OCI-LY7 (cell line): ENCODE data around the gene SMAD5. TPM values are rescaled to one million over a fixed set of nuclear protein-coding genes. Genes with fewer than 3 reads are reported as not detected.

Source experiments
- Bru-seq: library from RNA; stranded (reverse); fragments of 400-500 nt; gene quantifications from one replicate; lab custom pipeline; 2021; lab: Mats Ljungman, UMichigan
- BruChase-seq, 2 experiments: library from RNA; stranded (reverse); fragments of 400-500 nt; gene quantifications; one replicate each; lab custom pipeline; 2021; lab: Mats Ljungman, UMichigan
- BruUV-seq: library from RNA; stranded (reverse); fragments of 400-500 nt; replicated peaks from 2 replicates; lab custom pipeline; 2021; lab: Mats Ljungman, UMichigan
- CTCF ChIA-PET: fragments of 300-600 bp; sonication (Branson Sonifier 250); formaldehyde crosslinking; loops from one replicate; lab custom pipeline; 2022; ENCODE audit warnings: antibody characterized with exemption; ENCODE audit not compliant: unreplicated experiment; lab: Charles Lee
- POLR2A ChIA-PET: fragments of 300-600 bp; sonication (Branson Sonifier 250); formaldehyde crosslinking; loops from one replicate; lab custom pipeline; 2022; ENCODE audit warnings: antibody characterized with exemption; lab: Charles Lee
- DNase-seq: peaks from one replicate; pipeline ENCODE4 v3.0.0-alpha.2; 2015; ENCODE audit warnings: low spot score
- H2AFZ ChIP-seq: fragments of 200-600 bp; sonication (generic), shearing (Covaris generic); 2 replicates; pipeline ENCODE4 v1.6.1; 2014; ENCODE audit warnings: mild to moderate bottlenecking, antibody characterized with exemption, low read length, moderate library complexity
- H3K27ac ChIP-seq: fragments of 200-600 bp; sonication (generic); 2 replicates; pipeline ENCODE4 v1.5.1; 2014; ENCODE audit warnings: mixed run types, low read depth, mild to moderate bottlenecking, moderate library complexity, low read length, inconsistent platforms; ENCODE audit not compliant: poor library complexity, severe bottlenecking
- H3K36me3 ChIP-seq: fragments of 200-600 bp; sonication (generic); 2 replicates; pipeline ENCODE4 v1.6.1; 2014; ENCODE audit warnings: mild to moderate bottlenecking, antibody characterized with exemption, low read length, moderate library complexity, mixed read lengths; ENCODE audit not compliant: insufficient read depth
- H3K4me1 ChIP-seq: fragments of 200-600 bp; sonication (generic); 2 replicates; pipeline ENCODE4 v1.5.1; 2014; ENCODE audit warnings: mild to moderate bottlenecking, low read length; ENCODE audit not compliant: insufficient read depth, poor library complexity, severe bottlenecking
- H3K4me2 ChIP-seq: fragments of 200-600 bp; sonication (generic); 2 replicates; pipeline ENCODE4 v1.6.1; 2014; ENCODE audit warnings: mild to moderate bottlenecking, low read length
- H3K4me3 ChIP-seq: fragments of 200-600 bp; sonication (generic); 2 replicates; pipeline ENCODE4 v1.5.1; 2014; ENCODE audit warnings: mild to moderate bottlenecking, low read depth, low read length; ENCODE audit not compliant: poor library complexity, severe bottlenecking
- H3K79me2 ChIP-seq: fragments of 200-600 bp; sonication (generic); 2 replicates; pipeline ENCODE4 v1.6.1; 2016; ENCODE audit warnings: low read depth, mild to moderate bottlenecking, low read length, moderate library complexity, mixed read lengths; ENCODE audit not compliant: insufficient read depth
- H3K9me2 ChIP-seq: fragments of 200-600 bp; sonication (generic); 2 replicates; pipeline ENCODE4 v1.6.1; 2016; ENCODE audit warnings: mild to moderate bottlenecking, low read length, mixed read lengths; ENCODE audit not compliant: insufficient read depth
- H3K9me3 ChIP-seq: fragments of 200-600 bp; sonication (generic); 2 replicates; pipeline ENCODE4 v1.6.1; 2014; ENCODE audit warnings: mild to moderate bottlenecking, mixed run types, low read length, mixed read lengths
- H4K20me1 ChIP-seq: fragments of 200-600 bp; sonication (generic); 2 replicates; pipeline ENCODE4 v1.6.1; 2014; ENCODE audit warnings: mild to moderate bottlenecking, antibody characterized with exemption, low read length, moderate library complexity, mixed read lengths; ENCODE audit not compliant: insufficient read depth
- EZH2phosphoT487 ChIP-seq: fragments of 200-600 bp; sonication (generic); IDR thresholded peaks from 2 replicates; pipeline ENCODE4 v1.6.1; 2018; ENCODE audit warnings: low read depth, borderline replicate concordance, mild to moderate bottlenecking, mixed run types, antibody characterized with exemption, low read length, moderate library complexity, mixed read lengths
- intact Hi-C: fragments of 100-400 bp; cut with micrococcal nuclease; formaldehyde crosslinking; loops from one replicate; pipeline ENCODE4 v1.10.0; 2022; ENCODE audit not compliant: unreplicated experiment
- long read RNA-seq: library from polyadenylated mRNA; stranded (forward); transcript quantifications from one replicate; pipeline ENCODE4 v2.0.0, GENCODE V29; 2022
- total RNA-seq, 2 experiments: library from RNA; depleted of rRNA in 1 of 2; stranded (reverse); fragments of >200 nt in 1 of 2; shearing (Covaris generic) in 1 of 2; gene quantifications; 2 replicates each; pipeline ENCODE4 v1.2.3, GENCODE V29; 2014 to 2022
- TF ChIP-seq, protein P1 (sequence below): fragments of 200-600 bp; sonication (generic); conservative IDR thresholded peaks from 2 replicates; pipeline ENCODE4 v1.5.1; 2014; ENCODE audit warnings: mild to moderate bottlenecking, antibody characterized with exemption, low read length, moderate library complexity, mixed read lengths

SMAD5 gene
- total RNA-seq (2014; rRNA removed; shearing (Covaris generic)) = 32.9 and 62.0 TPM in 2 replicates
- 90.6 and 94.5 TPM in 2 replicates for total RNA-seq (2022)
- Bru-seq, nascent RNA = percentile 96 among the genes with signal in this experiment
- percentile 90 among the genes with signal in this experiment for BruChase-seq, experiment 1, labeled RNA remaining after a 6-hour chase
- percentile 97 among the genes with signal in this experiment for BruChase-seq, experiment 2, labeled RNA remaining after a 2-hour chase
- long read RNA-seq, full-length matches to known transcripts = 26 of 52 reads
- long read RNA-seq, partial matches to known transcripts = 8 of 52 reads
- long read RNA-seq, other reads (novel, unspliced or antisense) = 18 of 52 reads

GRCh38 chr5:136132557-136133221 is at the start of gene SMAD5:
Gene SMAD5 (plus strand): TSS chr5:136132845. CDS start chr5:136153761, 20,916 bp downstream.
- H3K4me3 ChIP-seq = peak within 1 kb of the TSS; percentile 95
- intact Hi-C loops = loop anchor here (1.0 to 2.0 kb wide), 2 partner anchors 30 to 42 kb away; no protein-coding TSS in a partner anchor

DNA sequence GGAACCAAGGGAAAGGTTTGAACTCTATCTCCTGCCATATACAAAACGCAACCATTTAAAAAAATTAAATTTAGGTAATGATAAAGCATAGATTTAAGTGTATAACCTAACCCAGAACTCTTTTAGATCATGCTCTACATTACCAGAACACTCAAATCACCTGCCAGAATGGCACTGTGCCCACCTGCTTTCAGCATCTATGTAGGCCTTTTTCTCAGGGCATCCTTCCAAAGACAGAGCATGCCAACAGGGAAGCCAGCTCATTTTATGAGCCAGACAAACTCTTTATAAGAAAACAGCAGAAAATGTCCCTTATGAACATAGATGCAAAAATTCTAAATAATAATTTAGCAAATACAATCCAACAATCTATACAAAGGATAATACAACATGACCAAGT is 47.9 kb upstream of the SMAD5 start:
- intact Hi-C loops = loop anchor here (5.0 kb wide), 1 partner anchor 88 kb away; no protein-coding TSS in a partner anchor
- no peaks in the 10 kb centered on the region for H3K9me3 ChIP-seq
- CTCF ChIA-PET = no interaction called here
- H3K27ac ChIP-seq = no peak overlapping the region
- no peak for DNase-seq
- POLR2A ChIA-PET = no interaction called here
- no peaks in the 10 kb centered on the region for H3K9me2 ChIP-seq
- no peak overlapping the region for H2AFZ ChIP-seq
- no peaks in the 10 kb centered on the region for H4K20me1 ChIP-seq
- no peak overlapping the region for H3K4me2 ChIP-seq
- H3K79me2 ChIP-seq = no peaks in the 10 kb centered on the region
- BruUV-seq = no TSS peak
- no peak overlapping the region for H3K4me3 ChIP-seq
- H3K4me1 ChIP-seq = peaks cover 3% of the 10 kb centered on the region
- H3K36me3 ChIP-seq = no peaks in the 10 kb centered on the region
- no peak for TF ChIP-seq EZH2phosphoT487
- TF ChIP-seq, protein P1, sequence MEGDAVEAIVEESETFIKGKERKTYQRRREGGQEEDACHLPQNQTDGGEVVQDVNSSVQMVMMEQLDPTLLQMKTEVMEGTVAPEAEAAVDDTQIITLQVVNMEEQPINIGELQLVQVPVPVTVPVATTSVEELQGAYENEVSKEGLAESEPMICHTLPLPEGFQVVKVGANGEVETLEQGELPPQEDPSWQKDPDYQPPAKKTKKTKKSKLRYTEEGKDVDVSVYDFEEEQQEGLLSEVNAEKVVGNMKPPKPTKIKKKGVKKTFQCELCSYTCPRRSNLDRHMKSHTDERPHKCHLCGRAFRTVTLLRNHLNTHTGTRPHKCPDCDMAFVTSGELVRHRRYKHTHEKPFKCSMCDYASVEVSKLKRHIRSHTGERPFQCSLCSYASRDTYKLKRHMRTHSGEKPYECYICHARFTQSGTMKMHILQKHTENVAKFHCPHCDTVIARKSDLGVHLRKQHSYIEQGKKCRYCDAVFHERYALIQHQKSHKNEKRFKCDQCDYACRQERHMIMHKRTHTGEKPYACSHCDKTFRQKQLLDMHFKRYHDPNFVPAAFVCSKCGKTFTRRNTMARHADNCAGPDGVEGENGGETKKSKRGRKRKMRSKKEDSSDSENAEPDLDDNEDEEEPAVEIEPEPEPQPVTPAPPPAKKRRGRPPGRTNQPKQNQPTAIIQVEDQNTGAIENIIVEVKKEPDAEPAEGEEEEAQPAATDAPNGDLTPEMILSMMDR = no peak

More at GRCh38 chr5:136132557-136133221, at the start of gene SMAD5:
- peak within 1 kb of the TSS; percentile 78 for H3K27ac ChIP-seq
- H3K4me1 ChIP-seq = peaks cover 35% of the 10 kb centered on the region
- TF ChIP-seq, protein P1 = 0 out of 2 replicates have a peak, but pooled peaks have one; percentile 5
- no peak for TF ChIP-seq EZH2phosphoT487
- H4K20me1 ChIP-seq = peaks cover 20% of the 10 kb centered on the region
- DNase-seq = peak; percentile 93
- peak within 1 kb of the TSS; percentile 91 for H2AFZ ChIP-seq
- H3K79me2 ChIP-seq = peaks cover 61% of the 10 kb centered on the region
- H3K36me3 ChIP-seq = peaks cover 30% of the 10 kb centered on the region
- H3K4me2 ChIP-seq = peak within 1 kb of the TSS; percentile 96
- ChIA-PET POLR2A (interaction anchor here (0.6 to 3.6 kb wide), 20 partner anchors 8 to 102 kb away, joined by 3 to 53 read pairs (median 4); no protein-coding TSS in a partner anchor), CTCF (interaction anchor here (0.8 kb wide), 1 partner anchor 9 kb away, joined by 4 read pairs; no protein-coding TSS in a partner anchor)
- no TSS peak for BruUV-seq
- no peaks in the 10 kb centered on the region for H3K9me3 ChIP-seq
- no peaks in the 10 kb centered on the region for H3K9me2 ChIP-seq
